ENCODE results near the gene C9orf43.

Gene C9orf43

DNA sequence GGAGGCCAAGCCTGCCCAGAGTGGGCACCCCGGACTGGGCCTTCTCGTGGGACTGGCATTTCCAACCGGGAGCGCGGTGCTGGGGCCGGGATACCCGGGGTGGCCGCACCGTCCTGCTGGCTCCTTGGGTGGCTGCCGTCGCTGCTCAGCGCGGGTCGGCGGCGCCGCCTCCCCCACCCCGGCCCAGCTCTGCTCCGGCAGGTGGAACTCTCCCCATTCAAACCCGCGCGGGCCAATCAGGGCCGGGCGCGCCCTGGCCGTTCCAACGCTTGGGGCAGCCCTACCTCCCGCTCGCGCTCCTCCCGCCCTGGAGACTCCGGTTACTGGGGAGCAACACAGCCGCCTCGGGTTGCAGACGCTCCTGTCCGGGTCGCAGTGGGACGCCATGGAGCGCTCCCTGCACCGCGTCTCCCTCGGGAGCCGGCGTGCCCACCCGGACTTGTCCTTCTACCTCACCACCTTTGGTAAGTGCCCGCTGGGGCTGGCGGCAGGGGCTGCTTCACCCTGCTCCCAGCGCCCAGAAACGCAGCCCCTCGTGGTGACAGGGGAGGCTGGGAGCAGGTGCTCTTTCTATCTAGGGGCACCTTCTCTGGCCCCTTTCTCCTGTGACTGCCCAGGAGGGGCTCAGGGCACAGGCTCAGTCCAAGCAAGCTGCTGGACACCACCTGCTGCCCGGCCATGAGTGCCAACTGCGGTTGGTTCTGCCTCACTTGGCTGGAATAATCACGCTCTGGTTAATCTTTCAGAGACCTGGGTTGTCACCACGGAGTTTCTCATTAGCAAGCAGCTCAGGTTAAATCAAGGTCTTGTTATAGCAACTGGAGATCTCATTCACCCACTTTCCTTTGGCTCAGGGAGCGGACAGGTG is 53.1 kb downstream of the C9orf43 start, which contains the start of gene RGS3:
RGS3 (plus strand) TSS at position 310 of the 868 bp plus-strand sequence; CDS start at position 386, 76 bp downstream.
- H3K4me3 ChIP-seq (ENCODE audit: low read length), result peak within 1 kb of the TSS; percentile 27
- H3K4me1 ChIP-seq (ENCODE audit: control insufficient read depth, insufficient read depth, low read length), result peaks cover 16% of the 10 kb centered on the region

GRCh38 chr9:113464286-113464660 is 53.7 kb downstream of the C9orf43 start:
- Histone ChIP-seq H3K4me1 (ENCODE audit: control insufficient read depth, insufficient read depth, low read length) (peaks cover 16% of the 10 kb centered on the region), H3K36me3 (ENCODE audit: control insufficient read depth, insufficient read depth, low read length) (no peaks in the 10 kb centered on the region), H3K9ac (ENCODE audit: low read length) (peak overlapping the region; percentile 79), H3K27me3 (ENCODE audit: control insufficient read depth, insufficient read depth, low read length) (no peaks in the 10 kb centered on the region), H3K4me3 (ENCODE audit: low read length) (peak overlapping the region; percentile 27), H3K9me3 (ENCODE audit: control insufficient read depth, low read length) (no peaks in the 10 kb centered on the region)

More for the DNA sequence above, 53.1 kb downstream of the C9orf43 start, which contains the start of gene RGS3:
- H3K9ac ChIP-seq (ENCODE audit: low read length), result peak within 1 kb of the TSS; percentile 79
- no peaks in the 10 kb centered on the region for H3K36me3 ChIP-seq (ENCODE audit: control insufficient read depth, insufficient read depth, low read length)
- H3K27me3 ChIP-seq (ENCODE audit: control insufficient read depth, insufficient read depth, low read length), result no peaks in the 10 kb centered on the region
- H3K9me3 ChIP-seq (ENCODE audit: control insufficient read depth, low read length), result no peaks in the 10 kb centered on the region

GRCh38 chr9:113465599-113466140 is 55.1 kb downstream of the C9orf43 start:
- Histone ChIP-seq H3K9me3 (ENCODE audit: control insufficient read depth, low read length) (no peaks in the 10 kb centered on the region), H3K4me1 (ENCODE audit: control insufficient read depth, insufficient read depth, low read length) (peaks cover 22% of the 10 kb centered on the region), H3K27me3 (ENCODE audit: control insufficient read depth, insufficient read depth, low read length) (no peaks in the 10 kb centered on the region), H3K4me3 (ENCODE audit: low read length) (no peak overlapping the region), H3K36me3 (ENCODE audit: control insufficient read depth, insufficient read depth, low read length) (no peaks in the 10 kb centered on the region), H3K9ac (ENCODE audit: low read length) (no peak overlapping the region)

- Histone ChIP-seq H3K4me3 (ENCODE audit: low read length) (no peak overlapping the region), H3K9ac (ENCODE audit: low read length) (no peak overlapping the region), H3K4me1 (ENCODE audit: control insufficient read depth, insufficient read depth, low read length) (peaks cover 22% of the 10 kb centered on the region), H3K9me3 (ENCODE audit: control insufficient read depth, low read length) (no peaks in the 10 kb centered on the region), H3K27me3 (ENCODE audit: control insufficient read depth, insufficient read depth, low read length) (no peaks in the 10 kb centered on the region), H3K36me3 (ENCODE audit: control insufficient read depth, insufficient read depth, low read length) (no peaks in the 10 kb centered on the region)
Observed at GRCh38 chr9:113467183-113467582, 56.6 kb downstream of the C9orf43 start.

- peaks cover 16% of the 10 kb centered on the region for H3K4me1 ChIP-seq (ENCODE audit: control insufficient read depth, insufficient read depth, low read length)
- no peaks in the 10 kb centered on the region for H3K27me3 ChIP-seq (ENCODE audit: control insufficient read depth, insufficient read depth, low read length)
- no peaks in the 10 kb centered on the region for H3K9me3 ChIP-seq (ENCODE audit: control insufficient read depth, low read length)
- no peak overlapping the region for H3K4me3 ChIP-seq (ENCODE audit: low read length)
- H3K9ac ChIP-seq (ENCODE audit: low read length), result no peak overlapping the region
- no peaks in the 10 kb centered on the region for H3K36me3 ChIP-seq (ENCODE audit: control insufficient read depth, insufficient read depth, low read length)
Observed at GRCh38 chr9:113468716-113469448, 58.3 kb downstream of the C9orf43 start.

DNA sequence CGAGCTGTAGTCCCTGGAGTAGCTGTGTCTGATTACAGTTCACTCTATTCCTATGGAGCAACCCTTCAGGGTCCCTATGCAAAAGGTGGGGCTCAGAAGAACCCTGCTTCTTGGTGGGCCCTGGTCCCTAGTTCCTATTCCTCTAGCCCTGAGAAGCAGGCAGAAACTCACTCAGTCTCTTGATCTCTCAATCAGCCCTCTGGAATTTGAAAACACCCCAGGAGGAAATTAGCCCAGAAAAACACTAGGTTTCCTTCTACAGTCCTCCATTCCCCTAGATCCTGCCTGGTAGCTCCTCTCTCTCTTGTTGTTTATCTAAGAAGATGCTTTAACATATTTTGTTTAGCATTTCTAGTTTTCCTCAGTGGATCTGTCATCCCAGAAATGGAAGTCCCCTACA is 60.6 kb downstream of the C9orf43 start:
- no peaks in the 10 kb centered on the region for H3K27me3 ChIP-seq (ENCODE audit: control insufficient read depth, insufficient read depth, low read length)
- H3K4me3 ChIP-seq (ENCODE audit: low read length), result no peak overlapping the region
- peaks cover 6% of the 10 kb centered on the region for H3K4me1 ChIP-seq (ENCODE audit: control insufficient read depth, insufficient read depth, low read length)

GRCh38 chr9:113471566-113471965 is 61.0 kb downstream of the C9orf43 start:
- Histone ChIP-seq H3K9me3 (ENCODE audit: control insufficient read depth, low read length) (no peaks in the 10 kb centered on the region), H3K36me3 (ENCODE audit: control insufficient read depth, insufficient read depth, low read length) (no peaks in the 10 kb centered on the region), H3K9ac (ENCODE audit: low read length) (no peak overlapping the region), H3K4me1 (ENCODE audit: control insufficient read depth, insufficient read depth, low read length) (peaks cover 6% of the 10 kb centered on the region), H3K4me3 (ENCODE audit: low read length) (no peak overlapping the region), H3K27me3 (ENCODE audit: control insufficient read depth, insufficient read depth, low read length) (no peaks in the 10 kb centered on the region)

More for the DNA sequence above, 60.6 kb downstream of the C9orf43 start:
- H3K36me3 ChIP-seq (ENCODE audit: control insufficient read depth, insufficient read depth, low read length), result no peaks in the 10 kb centered on the region
- H3K9ac ChIP-seq (ENCODE audit: low read length), result no peak overlapping the region
- no peaks in the 10 kb centered on the region for H3K9me3 ChIP-seq (ENCODE audit: control insufficient read depth, low read length)

DNA sequence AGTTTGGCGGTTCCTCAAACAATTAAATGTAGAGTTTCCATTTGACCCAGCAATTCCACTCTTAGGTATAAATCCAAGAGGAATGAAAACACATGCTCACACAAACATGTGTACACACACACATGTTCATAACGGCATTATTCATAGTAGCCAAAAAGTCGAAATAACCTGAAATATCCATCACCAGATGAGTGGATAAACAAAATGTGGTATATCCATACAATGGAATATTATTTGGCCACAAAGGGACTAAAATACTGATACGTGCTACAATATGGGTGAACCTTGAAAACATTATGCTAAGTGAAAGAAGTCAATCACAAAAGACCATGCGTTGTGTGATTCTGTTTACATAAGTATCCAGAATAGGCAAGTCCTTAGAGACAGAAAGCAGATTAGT is 61.7 kb downstream of the C9orf43 start:
- H3K4me1 ChIP-seq (ENCODE audit: control insufficient read depth, insufficient read depth, low read length), result peaks cover 10% of the 10 kb centered on the region
- no peaks in the 10 kb centered on the region for H3K9me3 ChIP-seq (ENCODE audit: control insufficient read depth, low read length)
- H3K9ac ChIP-seq (ENCODE audit: low read length), result no peak overlapping the region
- no peaks in the 10 kb centered on the region for H3K27me3 ChIP-seq (ENCODE audit: control insufficient read depth, insufficient read depth, low read length)
- H3K36me3 ChIP-seq (ENCODE audit: control insufficient read depth, insufficient read depth, low read length), result no peaks in the 10 kb centered on the region
- H3K4me3 ChIP-seq (ENCODE audit: low read length), result no peak overlapping the region

- no peaks in the 10 kb centered on the region for H3K27me3 ChIP-seq (ENCODE audit: control insufficient read depth, insufficient read depth, low read length)
- no peaks in the 10 kb centered on the region for H3K9me3 ChIP-seq (ENCODE audit: control insufficient read depth, low read length)
- peaks cover 17% of the 10 kb centered on the region for H3K4me1 ChIP-seq (ENCODE audit: control insufficient read depth, insufficient read depth, low read length)
- no peak overlapping the region for H3K4me3 ChIP-seq (ENCODE audit: low read length)
- no peaks in the 10 kb centered on the region for H3K36me3 ChIP-seq (ENCODE audit: control insufficient read depth, insufficient read depth, low read length)
- no peak overlapping the region for H3K9ac ChIP-seq (ENCODE audit: low read length)
Observed at GRCh38 chr9:113474360-113475028, 63.9 kb downstream of the C9orf43 start.

GRCh38 chr9:113475031-113475430 is 64.5 kb downstream of the C9orf43 start:
- H3K9ac ChIP-seq (ENCODE audit: low read length), result no peak overlapping the region
- no peaks in the 10 kb centered on the region for H3K9me3 ChIP-seq (ENCODE audit: control insufficient read depth, low read length)
- H3K27me3 ChIP-seq (ENCODE audit: control insufficient read depth, insufficient read depth, low read length), result no peaks in the 10 kb centered on the region
- H3K4me1 ChIP-seq (ENCODE audit: control insufficient read depth, insufficient read depth, low read length), result peaks cover 18% of the 10 kb centered on the region
- no peaks in the 10 kb centered on the region for H3K36me3 ChIP-seq (ENCODE audit: control insufficient read depth, insufficient read depth, low read length)
- H3K4me3 ChIP-seq (ENCODE audit: low read length), result no peak overlapping the region

DNA sequence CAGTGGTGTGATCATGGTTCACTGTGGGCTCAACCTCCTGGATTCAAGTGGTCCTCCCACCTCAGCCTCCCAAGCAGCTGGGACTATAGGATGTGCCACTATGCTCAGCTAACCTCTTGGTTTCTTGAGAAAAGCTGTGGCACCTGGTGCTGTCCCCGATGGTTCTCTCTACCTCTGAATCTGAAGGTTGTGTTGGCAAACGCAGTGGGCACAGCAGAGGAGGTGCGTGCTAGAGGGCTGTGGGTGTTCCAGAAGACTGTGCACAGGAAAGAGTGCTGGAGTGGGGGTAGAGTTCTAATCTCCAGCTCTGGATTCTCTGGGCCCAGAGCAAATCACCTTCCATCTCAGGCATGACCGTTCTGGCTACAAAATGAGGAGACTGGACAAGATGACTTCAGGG is 65.4 kb downstream of the C9orf43 start:
- Histone ChIP-seq H3K27me3 (ENCODE audit: control insufficient read depth, insufficient read depth, low read length) (no peaks in the 10 kb centered on the region), H3K36me3 (ENCODE audit: control insufficient read depth, insufficient read depth, low read length) (no peaks in the 10 kb centered on the region), H3K9ac (ENCODE audit: low read length) (no peak overlapping the region), H3K9me3 (ENCODE audit: control insufficient read depth, low read length) (no peaks in the 10 kb centered on the region), H3K4me1 (ENCODE audit: control insufficient read depth, insufficient read depth, low read length) (peaks cover 15% of the 10 kb centered on the region), H3K4me3 (ENCODE audit: low read length) (no peak overlapping the region)
